DND-41 (cell line): Measurements from ENCODE around the gene GNA14.

Experiments
- EZH2 ChIP-seq: IDR thresholded peaks from 3 replicates; pipeline ENCODE4 v1.6.1; 2012; ENCODE audit warnings: borderline replicate concordance, low read depth, mild to moderate bottlenecking, moderate library complexity, low read length, inconsistent platforms; ENCODE audit not compliant: severe bottlenecking
- TF ChIP-seq, protein P1 (sequence below): IDR thresholded peaks from 2 replicates; pipeline ENCODE4 v1.5.1; 2012; ENCODE audit warnings: borderline replicate concordance, low read length, moderate library complexity, mild to moderate bottlenecking; ENCODE audit not compliant: poor library complexity, severe bottlenecking; ENCODE audit errors: extremely low read depth

DNA sequence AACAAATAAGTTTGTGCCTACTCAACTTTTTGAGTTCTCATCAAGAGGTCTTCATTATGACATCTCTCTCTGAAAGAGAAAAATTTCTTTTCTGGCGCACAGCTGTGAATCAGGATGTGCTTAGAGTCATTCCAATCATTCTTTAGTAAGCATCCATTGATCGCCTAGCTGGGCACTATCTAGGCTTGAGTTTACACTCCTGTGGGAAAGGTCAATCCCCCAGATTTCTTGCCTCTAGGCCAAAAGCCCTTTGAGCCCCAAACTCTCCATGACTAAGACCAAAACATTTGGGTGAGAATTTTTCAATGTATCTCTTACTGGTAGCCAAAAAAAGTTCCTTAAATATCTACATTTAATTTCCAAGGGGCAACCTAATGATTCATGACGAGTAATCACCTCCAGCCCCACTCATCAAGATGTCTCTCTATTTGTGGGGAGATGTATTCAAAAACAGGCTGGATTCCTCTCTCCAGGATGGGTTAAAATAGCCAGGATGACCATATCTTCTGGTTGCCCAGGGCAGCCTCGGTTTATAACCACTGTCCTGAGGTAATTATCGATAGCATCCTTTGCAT, 101.7 kb downstream of the GNA14 start:
- TF ChIP-seq, protein P1, sequence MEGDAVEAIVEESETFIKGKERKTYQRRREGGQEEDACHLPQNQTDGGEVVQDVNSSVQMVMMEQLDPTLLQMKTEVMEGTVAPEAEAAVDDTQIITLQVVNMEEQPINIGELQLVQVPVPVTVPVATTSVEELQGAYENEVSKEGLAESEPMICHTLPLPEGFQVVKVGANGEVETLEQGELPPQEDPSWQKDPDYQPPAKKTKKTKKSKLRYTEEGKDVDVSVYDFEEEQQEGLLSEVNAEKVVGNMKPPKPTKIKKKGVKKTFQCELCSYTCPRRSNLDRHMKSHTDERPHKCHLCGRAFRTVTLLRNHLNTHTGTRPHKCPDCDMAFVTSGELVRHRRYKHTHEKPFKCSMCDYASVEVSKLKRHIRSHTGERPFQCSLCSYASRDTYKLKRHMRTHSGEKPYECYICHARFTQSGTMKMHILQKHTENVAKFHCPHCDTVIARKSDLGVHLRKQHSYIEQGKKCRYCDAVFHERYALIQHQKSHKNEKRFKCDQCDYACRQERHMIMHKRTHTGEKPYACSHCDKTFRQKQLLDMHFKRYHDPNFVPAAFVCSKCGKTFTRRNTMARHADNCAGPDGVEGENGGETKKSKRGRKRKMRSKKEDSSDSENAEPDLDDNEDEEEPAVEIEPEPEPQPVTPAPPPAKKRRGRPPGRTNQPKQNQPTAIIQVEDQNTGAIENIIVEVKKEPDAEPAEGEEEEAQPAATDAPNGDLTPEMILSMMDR: no peak
- no peak for TF ChIP-seq EZH2
